SK-N-SH treated with all-trans-retinoic acid at 6 μM for 48 hours (cell line): ENCODE data around the gene ADAM21.
"Not testable (repeated sequence)": the region's sequence is repeated elsewhere in the genome, so short reads cannot be mapped to it uniquely, and the experiment has no call there.

Experiments used
- ATAC-seq: fragments of 200-7000 bp; cut with Tn5 transposase; 3 replicates; pipeline ENCODE4 v1.9.1; 2020; ENCODE audit warnings: mild to moderate bottlenecking, moderate library complexity
- ARNTL ChIP-seq: fragments of 450-650 bp; formaldehyde crosslinking; IDR thresholded peaks from 2 replicates; pipeline ENCODE4 v1.5.0; 2020; ENCODE audit warnings: low read depth, mild to moderate bottlenecking, moderate library complexity, borderline replicate concordance
- BACH2 ChIP-seq: fragments of 250-450 bp; sonication (Bioruptor Pico); IDR thresholded peaks from 2 replicates; pipeline ENCODE4 v1.9.0; 2021; ENCODE audit warnings: mild to moderate bottlenecking, borderline replicate concordance
- CSDC2 ChIP-seq: fragments of 250-450 bp; sonication (Bioruptor Pico); IDR thresholded peaks from 2 replicates; pipeline ENCODE4 v1.5.0; 2020; ENCODE audit warnings: mild to moderate bottlenecking, moderate library complexity
- ESRRG ChIP-seq: fragments of 250-450 bp; sonication (Bioruptor Pico); IDR thresholded peaks from 2 replicates; pipeline ENCODE4 v1.6.1; 2021; ENCODE audit warnings: mild to moderate bottlenecking
- GLIS3 ChIP-seq: fragments of 250-450 bp; sonication (Bioruptor Pico); IDR thresholded peaks from 2 replicates; pipeline ENCODE4 v1.5.0; 2020; ENCODE audit warnings: mild to moderate bottlenecking, moderate library complexity
- OSR1 ChIP-seq: fragments of 250-450 bp; sonication (Bioruptor Pico); IDR thresholded peaks from 2 replicates; pipeline ENCODE4 v1.8.0; 2022; ENCODE audit warnings: moderate library complexity, mild to moderate bottlenecking, inconsistent platforms
- RARB ChIP-seq: fragments of 250-450 bp; sonication (Bioruptor Pico); IDR thresholded peaks from 2 replicates; pipeline ENCODE4 v1.8.0; 2021; ENCODE audit warnings: mild to moderate bottlenecking, moderate library complexity
- SNAI2 ChIP-seq: fragments of 250-450 bp; sonication (Bioruptor Pico); IDR thresholded peaks from 2 replicates; pipeline ENCODE4 v1.5.0; 2020; ENCODE audit warnings: mild to moderate bottlenecking, moderate library complexity
- TCF4 ChIP-seq: fragments of 250-450 bp; sonication (Bioruptor Pico); IDR thresholded peaks from 2 replicates; pipeline ENCODE4 v1.8.0; 2021; ENCODE audit warnings: mild to moderate bottlenecking, moderate library complexity, borderline replicate concordance
- TOX ChIP-seq: fragments of 250-450 bp; sonication (Bioruptor Pico); IDR thresholded peaks from 2 replicates; pipeline ENCODE4 v1.8.0; 2021; ENCODE audit warnings: mild to moderate bottlenecking, moderate library complexity, borderline replicate concordance
- ZC3H10 ChIP-seq: fragments of 250-450 bp; sonication (Bioruptor Pico); IDR thresholded peaks from 2 replicates; pipeline ENCODE4 v1.5.1; 2021; ENCODE audit warnings: mild to moderate bottlenecking, moderate library complexity
- ZFP3 ChIP-seq: fragments of 250-450 bp; sonication (Bioruptor Pico); IDR thresholded peaks from 2 replicates; pipeline ENCODE4 v1.5.0; 2020; ENCODE audit warnings: mild to moderate bottlenecking, moderate library complexity
- ZFP30 ChIP-seq: fragments of 450-650 bp; formaldehyde crosslinking; IDR thresholded peaks from 2 replicates; pipeline ENCODE4 v1.5.0; 2022; ENCODE audit warnings: mild to moderate bottlenecking, moderate library complexity
- ZNF565 ChIP-seq: fragments of 450-650 bp; formaldehyde crosslinking; conservative IDR thresholded peaks from 2 replicates; pipeline ENCODE4 v1.5.0; 2020; ENCODE audit warnings: low read depth, mild to moderate bottlenecking, moderate library complexity
- ZNF70 ChIP-seq: fragments of 450-650 bp; formaldehyde crosslinking; IDR thresholded peaks from 2 replicates; pipeline ENCODE4 v1.5.0; 2020; ENCODE audit warnings: mild to moderate bottlenecking, moderate library complexity
- ZNF8 ChIP-seq: fragments of 450-650 bp; formaldehyde crosslinking; IDR thresholded peaks from 2 replicates; pipeline ENCODE4 v1.5.0; 2020; ENCODE audit warnings: mild to moderate bottlenecking, moderate library complexity
- TF ChIP-seq, protein P1 (sequence below): fragments of 250-450 bp; sonication (Bioruptor Pico); IDR thresholded peaks from 2 replicates; pipeline ENCODE4 v1.5.1; 2021; ENCODE audit warnings: mild to moderate bottlenecking, moderate library complexity
- TF ChIP-seq, protein P2 (sequence below): fragments of 250-450 bp; sonication (Bioruptor Pico); IDR thresholded peaks from 2 replicates; pipeline ENCODE4 v1.5.0; 2020; ENCODE audit warnings: mild to moderate bottlenecking, moderate library complexity
- TF ChIP-seq, protein P3 (sequence below): fragments of 250-450 bp; sonication (Bioruptor Pico); IDR thresholded peaks from 2 replicates; pipeline ENCODE4 v1.5.1; 2020; ENCODE audit warnings: low read depth, mild to moderate bottlenecking, moderate library complexity

ADAM21 gene

DNA sequence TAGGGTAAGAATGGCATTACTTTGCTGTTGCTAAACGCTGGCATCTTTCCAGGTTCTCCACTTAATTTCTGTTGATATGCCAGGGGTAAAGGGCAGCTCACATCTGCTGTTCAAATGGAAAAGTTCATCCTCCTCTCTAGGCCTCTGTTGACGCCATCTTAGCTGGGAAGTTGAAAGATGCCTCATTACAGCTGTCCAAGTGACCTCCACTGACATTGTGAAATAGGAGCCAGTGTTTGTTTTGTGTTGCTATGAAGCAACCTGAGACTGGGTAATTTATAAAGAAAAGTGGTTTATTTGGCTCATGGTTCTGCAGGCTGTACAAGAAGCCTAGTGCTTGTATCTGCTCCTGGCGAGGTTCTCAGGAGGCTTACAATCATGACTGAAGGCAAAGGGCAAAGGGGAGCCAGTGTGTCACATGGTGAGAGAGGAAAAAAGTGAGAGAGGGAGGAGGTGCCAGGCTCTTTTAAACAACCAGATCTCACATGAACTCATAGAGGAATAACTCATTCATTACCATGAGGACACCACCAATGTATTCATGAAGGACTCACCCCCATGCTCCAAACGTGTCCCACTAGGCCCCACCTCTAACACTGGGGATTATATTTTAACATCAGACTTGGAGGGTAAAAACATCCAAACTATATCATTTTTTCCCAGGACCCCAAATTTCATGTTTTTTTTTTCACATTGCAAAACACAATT lies 3.2 kb upstream of the ADAM21 start:
- TF ChIP-seq, protein P1, sequence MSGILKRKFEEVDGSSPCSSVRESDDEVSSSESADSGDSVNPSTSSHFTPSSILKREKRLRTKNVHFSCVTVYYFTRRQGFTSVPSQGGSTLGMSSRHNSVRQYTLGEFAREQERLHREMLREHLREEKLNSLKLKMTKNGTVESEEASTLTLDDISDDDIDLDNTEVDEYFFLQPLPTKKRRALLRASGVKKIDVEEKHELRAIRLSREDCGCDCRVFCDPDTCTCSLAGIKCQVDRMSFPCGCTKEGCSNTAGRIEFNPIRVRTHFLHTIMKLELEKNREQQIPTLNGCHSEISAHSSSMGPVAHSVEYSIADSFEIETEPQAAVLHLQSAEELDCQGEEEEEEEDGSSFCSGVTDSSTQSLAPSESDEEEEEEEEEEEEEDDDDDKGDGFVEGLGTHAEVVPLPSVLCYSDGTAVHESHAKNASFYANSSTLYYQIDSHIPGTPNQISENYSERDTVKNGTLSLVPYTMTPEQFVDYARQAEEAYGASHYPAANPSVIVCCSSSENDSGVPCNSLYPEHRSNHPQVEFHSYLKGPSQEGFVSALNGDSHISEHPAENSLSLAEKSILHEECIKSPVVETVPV (CRISPR knock-in tag) = no peak
- no peak for TF ChIP-seq ZNF565 (CRISPR knock-in tag)
- TF ChIP-seq BACH2 (CRISPR knock-in tag) = no peak
- no peak for TF ChIP-seq GLIS3 (CRISPR knock-in tag)
- TF ChIP-seq ZNF8 (CRISPR knock-in tag) = no peak
- TF ChIP-seq ZFP3 (CRISPR knock-in tag) = no peak
- TF ChIP-seq CSDC2 (CRISPR knock-in tag) = no peak
- no peak for ATAC-seq

DNA sequence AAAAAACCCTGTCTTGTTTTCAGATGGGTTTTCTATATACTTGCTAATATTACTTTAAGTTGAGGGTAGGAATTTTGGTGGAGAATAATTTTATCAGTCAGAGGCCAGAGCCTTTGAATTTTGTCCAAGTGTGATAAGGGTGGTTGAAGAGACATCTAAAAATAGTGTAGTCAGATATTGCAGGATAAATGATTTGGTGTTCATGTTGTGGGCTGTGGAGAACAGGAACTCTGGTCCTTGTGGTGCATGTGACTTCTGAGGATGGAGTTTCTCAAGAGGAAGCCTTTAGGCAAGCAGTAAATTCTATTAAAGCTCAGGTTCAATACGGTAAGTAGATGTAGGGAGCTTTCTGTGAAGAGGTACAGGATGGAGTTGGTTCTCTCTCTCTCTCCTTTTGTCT lies 2.8 kb downstream of the ADAM21 start:
- no peak for TF ChIP-seq RARB
- TF ChIP-seq ZNF70 = no peak
- no peak for TF ChIP-seq TOX
- TF ChIP-seq BACH2 (CRISPR knock-in tag) = no peak
- TF ChIP-seq SNAI2 (CRISPR knock-in tag) = no peak
- no peak for TF ChIP-seq CSDC2 (CRISPR knock-in tag)
- no peak for TF ChIP-seq ZNF8 (CRISPR knock-in tag)
- TF ChIP-seq ZFP30 (CRISPR knock-in tag) = no peak
- TF ChIP-seq, protein P1 (CRISPR knock-in tag) = no peak
- TF ChIP-seq GLIS3 (CRISPR knock-in tag) = no peak
- no peak for TF ChIP-seq ARNTL (CRISPR knock-in tag)
- no peak for ATAC-seq

DNA sequence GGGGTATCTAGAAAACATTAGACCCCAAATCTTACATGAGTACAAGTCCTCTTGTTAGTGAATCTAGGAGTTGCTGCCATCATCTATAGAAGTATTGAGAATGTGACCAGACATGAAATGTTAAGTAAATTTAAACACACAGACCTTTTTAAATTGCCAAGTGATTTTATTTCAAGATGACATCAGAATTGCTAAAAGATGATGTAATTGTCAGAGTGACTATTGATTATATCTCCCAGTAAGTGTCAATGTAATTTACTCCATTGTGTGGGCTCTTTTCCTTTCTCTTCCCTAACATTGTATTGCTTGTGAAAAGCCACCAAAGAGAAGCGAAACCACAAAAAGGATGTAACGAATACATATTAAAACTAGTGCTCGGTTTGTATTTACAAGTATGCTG lies 16.8 kb downstream of the ADAM21 start:
- TF ChIP-seq, protein P2, sequence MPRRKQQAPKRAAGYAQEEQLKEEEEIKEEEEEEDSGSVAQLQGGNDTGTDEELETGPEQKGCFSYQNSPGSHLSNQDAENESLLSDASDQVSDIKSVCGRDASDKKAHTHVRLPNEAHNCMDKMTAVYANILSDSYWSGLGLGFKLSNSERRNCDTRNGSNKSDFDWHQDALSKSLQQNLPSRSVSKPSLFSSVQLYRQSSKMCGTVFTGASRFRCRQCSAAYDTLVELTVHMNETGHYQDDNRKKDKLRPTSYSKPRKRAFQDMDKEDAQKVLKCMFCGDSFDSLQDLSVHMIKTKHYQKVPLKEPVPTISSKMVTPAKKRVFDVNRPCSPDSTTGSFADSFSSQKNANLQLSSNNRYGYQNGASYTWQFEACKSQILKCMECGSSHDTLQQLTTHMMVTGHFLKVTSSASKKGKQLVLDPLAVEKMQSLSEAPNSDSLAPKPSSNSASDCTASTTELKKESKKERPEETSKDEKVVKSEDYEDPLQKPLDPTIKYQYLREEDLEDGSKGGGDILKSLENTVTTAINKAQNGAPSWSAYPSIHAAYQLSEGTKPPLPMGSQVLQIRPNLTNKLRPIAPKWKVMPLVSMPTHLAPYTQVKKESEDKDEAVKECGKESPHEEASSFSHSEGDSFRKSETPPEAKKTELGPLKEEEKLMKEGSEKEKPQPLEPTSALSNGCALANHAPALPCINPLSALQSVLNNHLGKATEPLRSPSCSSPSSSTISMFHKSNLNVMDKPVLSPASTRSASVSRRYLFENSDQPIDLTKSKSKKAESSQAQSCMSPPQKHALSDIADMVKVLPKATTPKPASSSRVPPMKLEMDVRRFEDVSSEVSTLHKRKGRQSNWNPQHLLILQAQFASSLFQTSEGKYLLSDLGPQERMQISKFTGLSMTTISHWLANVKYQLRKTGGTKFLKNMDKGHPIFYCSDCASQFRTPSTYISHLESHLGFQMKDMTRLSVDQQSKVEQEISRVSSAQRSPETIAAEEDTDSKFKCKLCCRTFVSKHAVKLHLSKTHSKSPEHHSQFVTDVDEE = no peak
- TF ChIP-seq ESRRG (CRISPR knock-in tag) (no peak), TCF4 (no peak), SNAI2 (CRISPR knock-in tag) (no peak), ZC3H10 (CRISPR knock-in tag) (no peak), OSR1 (CRISPR knock-in tag) (no peak), ZNF8 (CRISPR knock-in tag) (no peak), RARB (no peak), ARNTL (CRISPR knock-in tag) (no peak), BACH2 (CRISPR knock-in tag) (no peak), ZFP3 (CRISPR knock-in tag) (no peak)
- TF ChIP-seq, protein P1 (CRISPR knock-in tag) = no peak
- TF ChIP-seq, protein P3, sequence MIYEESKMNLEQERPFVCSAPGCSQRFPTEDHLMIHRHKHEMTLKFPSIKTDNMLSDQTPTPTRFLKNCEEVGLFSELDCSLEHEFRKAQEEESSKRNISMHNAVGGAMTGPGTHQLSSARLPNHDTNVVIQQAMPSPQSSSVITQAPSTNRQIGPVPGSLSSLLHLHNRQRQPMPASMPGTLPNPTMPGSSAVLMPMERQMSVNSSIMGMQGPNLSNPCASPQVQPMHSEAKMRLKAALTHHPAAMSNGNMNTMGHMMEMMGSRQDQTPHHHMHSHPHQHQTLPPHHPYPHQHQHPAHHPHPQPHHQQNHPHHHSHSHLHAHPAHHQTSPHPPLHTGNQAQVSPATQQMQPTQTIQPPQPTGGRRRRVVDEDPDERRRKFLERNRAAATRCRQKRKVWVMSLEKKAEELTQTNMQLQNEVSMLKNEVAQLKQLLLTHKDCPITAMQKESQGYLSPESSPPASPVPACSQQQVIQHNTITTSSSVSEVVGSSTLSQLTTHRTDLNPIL (CRISPR knock-in tag) = no peak
- no peak for ATAC-seq

DNA sequence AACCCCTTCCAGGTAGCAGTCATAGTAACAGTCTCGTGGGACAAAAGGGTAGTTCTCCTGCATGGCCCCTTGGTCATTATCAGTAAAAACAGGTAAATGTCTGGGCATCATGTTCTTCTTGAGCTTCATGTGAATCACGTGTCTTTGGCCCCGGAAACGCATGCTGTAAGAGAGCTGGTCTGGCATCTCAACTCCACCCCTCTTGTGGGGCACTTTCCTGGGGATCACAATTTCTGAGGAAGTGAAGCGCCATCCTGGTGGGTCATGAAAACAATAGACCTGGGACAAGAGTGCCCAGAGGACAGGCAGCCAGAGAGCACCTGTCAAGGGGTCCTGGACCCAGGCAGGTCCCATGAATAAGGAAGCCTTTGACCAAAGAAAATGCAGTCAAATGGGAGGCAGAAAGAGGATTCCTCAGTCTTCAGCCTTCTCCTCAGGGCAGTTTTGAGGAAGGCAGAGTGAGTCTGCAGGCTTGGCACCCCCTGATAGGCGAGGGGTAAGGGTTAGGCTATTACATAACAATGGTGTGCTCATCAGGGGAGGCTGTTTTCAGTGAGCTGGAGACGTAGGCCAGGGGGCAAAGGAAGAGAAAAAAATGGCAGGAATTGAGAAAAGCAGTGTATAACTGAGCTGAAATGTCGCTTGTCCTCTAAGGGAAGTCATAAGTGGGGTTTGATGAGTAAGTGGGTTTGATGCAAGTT lies 19.0 kb downstream of the ADAM21 start:
- not testable (repeated sequence) for ATAC-seq
